ENCODE measurements around the gene FNDC8.

GRCh38 chr17:35104844-35105450, 16.5 kb upstream of the FNDC8 start:
- TF ChIP-seq AFF4 (CRISPR knock-in tag; IDR thresholded peaks at IDR 0.05; ENCODE audit: borderline replicate concordance), result no peak
- TF ChIP-seq CTCF (IDR thresholded peaks at IDR 0.05), result no peak
- TF ChIP-seq ZNF232 (CRISPR knock-in tag; IDR thresholded peaks at IDR 0.05), result no peak
